K562 (cell line): ENCODE results near the gene TMEM39B. TPM values are rescaled to one million over a fixed set of nuclear protein-coding genes. Genes with fewer than 3 reads are reported as not detected.

ENCODE experiments used
- ARHGAP35 ChIP-seq: fragments of 450-650 bp; IDR thresholded peaks from 2 replicates; pipeline ENCODE4 v1.6.1; 2018; ENCODE audit not compliant: partially characterized antibody
- ATF7 ChIP-seq: fragments of 450-650 bp; IDR thresholded peaks from 2 replicates; pipeline ENCODE4 v1.7.1; 2014; ENCODE audit warnings: mild to moderate bottlenecking, moderate library complexity
- COPS2 ChIP-seq: fragments of 450-650 bp; conservative IDR thresholded peaks from 2 replicates; pipeline ENCODE4 v1.6.1; 2016; ENCODE audit warnings: mild to moderate bottlenecking, moderate library complexity
- FOXK1 ChIP-seq: sonication (generic); formaldehyde crosslinking; IDR thresholded peaks from 2 replicates; pipeline ENCODE4 v1.8.0; 2022; ENCODE audit warnings: missing genetic modification reagents, mild to moderate bottlenecking, borderline replicate concordance
- PHF21A ChIP-seq: fragments of 450-650 bp; IDR thresholded peaks from 2 replicates; pipeline ENCODE4 v1.6.1; 2017; ENCODE audit warnings: low read depth, borderline replicate concordance
- POLR2AphosphoS5 ChIP-seq: IDR thresholded peaks from 2 replicates; pipeline ENCODE4 v1.6.1; 2011; ENCODE audit warnings: mild to moderate bottlenecking, low read depth, low read length, moderate library complexity; ENCODE audit not compliant: control insufficient read depth, insufficient read depth
- RFX1 ChIP-seq: fragments of 450-650 bp; IDR thresholded peaks from 2 replicates; pipeline ENCODE4 v1.6.1; 2016; ENCODE audit warnings: mild to moderate bottlenecking, moderate library complexity
- SMARCC2 ChIP-seq: fragments of 450-650 bp; IDR thresholded peaks from 2 replicates; pipeline ENCODE4 v1.6.1; 2017; ENCODE audit warnings: antibody characterized with exemption, moderate library complexity, mild to moderate bottlenecking, low read depth
- YBX1 ChIP-seq: fragments of 450-650 bp; IDR thresholded peaks from 2 replicates; pipeline ENCODE4 v1.7.1; 2016; ENCODE audit warnings: mild to moderate bottlenecking
- ZMIZ1 ChIP-seq, 2 experiments: fragments of 150-350 bp in 1 of 2; IDR thresholded peaks; 2 replicates each; pipeline ENCODE4 v1.6.1; 2012 to 2016; ENCODE audit warnings: low read depth in 2 of 2, low read length in 2 of 2, mild to moderate bottlenecking in 1 of 2, moderate library complexity in 1 of 2
- ZNF232 ChIP-seq: sonication (generic); formaldehyde crosslinking; IDR thresholded peaks from 2 replicates; pipeline ENCODE4 v1.8.0; 2022; ENCODE audit warnings: mild to moderate bottlenecking, missing genetic modification reagents
- ZNF282 ChIP-seq: sonication (generic); formaldehyde crosslinking; IDR thresholded peaks from 2 replicates; pipeline ENCODE4 v1.8.1; 2023; ENCODE audit warnings: missing genetic modification reagents
- ZNF778 ChIP-seq: fragments of 450-650 bp; formaldehyde crosslinking; IDR thresholded peaks from 2 replicates; pipeline ENCODE4 v1.4.0; 2020; ENCODE audit warnings: mild to moderate bottlenecking, moderate library complexity
- ZNF830 ChIP-seq: fragments of 250-450 bp; sonication (Bioruptor Pico); IDR thresholded peaks from 2 replicates; pipeline ENCODE4 v1.5.0; 2021; ENCODE audit warnings: mild to moderate bottlenecking
- polyA plus RNA-seq, 8 experiments: library from polyadenylated mRNA; depleted of rRNA in 4 of 8; stranded (reverse) in 5 of 8; unstranded in 3 of 8; fragments of >200 nt; fragmentation: Nextera tagmentation in 2 of 8; fragmentation: Illumina TruSeq in 1 of 8; extraction: Ambion mirVana in 2 of 8; extraction: Trizol in 1 of 8; gene quantifications; 2 replicates each; pipeline versions ENCODE4 v1.2.1 to v1.2.3, GENCODE V29; 2011 to 2014; ENCODE audit warnings: inconsistent platforms in 1 of 8, missing spikeins in 1 of 8
- total RNA-seq, 7 experiments: library from RNA; depleted of rRNA in 6 of 7; stranded (reverse); fragments of >200 nt in 6 of 7; fragmentation: Illumina TruSeq in 2 of 7; extraction: Trizol in 2 of 7; gene quantifications; 2 replicates each; pipeline versions ENCODE4 v1.2.1 to v1.2.3, GENCODE V29; 2011 to 2021; ENCODE audit warnings: low replicate concordance in 1 of 7
- TF ChIP-seq, protein P1 (sequence below): fragments of 450-650 bp; IDR thresholded peaks from 2 replicates; pipeline ENCODE4 v1.7.1; 2018; ENCODE audit warnings: mild to moderate bottlenecking, low read depth; ENCODE audit not compliant: partially characterized antibody
- TF ChIP-seq, protein P2 (sequence below): fragments of 450-650 bp; formaldehyde crosslinking; IDR thresholded peaks from 2 replicates; pipeline ENCODE4 v1.4.0; 2020; ENCODE audit warnings: mild to moderate bottlenecking, moderate library complexity
- TF ChIP-seq, protein P3 (sequence below): sonication (generic); formaldehyde crosslinking; IDR thresholded peaks from 2 replicates; pipeline ENCODE4 v1.8.0; 2022; ENCODE audit warnings: missing genetic modification reagents, mild to moderate bottlenecking, borderline replicate concordance

TMEM39B gene
- total and polyA plus RNA-seq, 9 of the 15 experiments (the other 6 are each of a cell fraction or from before 2014, with no cell fraction given) = 0.92 to 28.5 (median 9.7) TPM

DNA sequence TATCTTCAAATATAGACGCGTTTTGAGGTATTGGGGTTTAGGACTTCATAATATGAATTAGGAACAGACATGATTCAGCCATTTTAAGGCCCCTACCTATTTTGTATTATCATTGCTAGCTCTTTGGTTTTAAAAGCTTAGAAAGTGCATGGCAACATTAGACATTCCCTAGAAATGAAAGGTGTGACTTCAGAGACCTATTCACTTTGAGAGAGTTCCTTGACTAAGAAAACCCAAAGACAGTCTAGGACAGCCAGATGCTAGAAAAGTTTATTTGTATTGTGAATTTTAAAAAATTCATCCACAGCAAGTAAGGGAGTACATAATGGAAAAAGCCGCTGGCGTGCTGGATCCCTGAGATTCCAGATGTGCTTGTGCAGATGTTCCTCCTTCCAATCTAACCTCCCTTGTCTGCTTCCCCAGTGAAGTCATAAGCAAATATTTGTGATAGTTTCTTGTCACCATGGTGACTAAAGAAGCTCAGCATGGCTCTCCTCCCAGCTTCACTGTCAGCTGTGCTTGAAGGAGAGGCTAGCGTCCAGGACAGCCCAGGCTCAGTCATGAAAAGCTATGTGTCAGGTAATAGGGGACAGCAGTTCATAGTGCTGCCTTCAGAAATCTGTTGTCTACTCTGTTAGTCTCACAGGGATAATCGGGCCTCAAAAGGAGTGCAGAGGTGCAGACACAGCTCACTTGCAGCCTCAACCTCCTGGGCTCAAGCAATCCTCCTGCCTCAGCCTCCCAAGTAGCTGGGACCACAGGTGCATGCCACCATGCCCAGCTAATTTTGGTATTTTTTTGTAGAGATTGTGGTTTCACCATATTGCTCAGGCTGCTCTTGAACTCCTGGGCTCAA lies 69.9 kb downstream of the TMEM39B start (continued):
- TF ChIP-seq, protein P1, sequence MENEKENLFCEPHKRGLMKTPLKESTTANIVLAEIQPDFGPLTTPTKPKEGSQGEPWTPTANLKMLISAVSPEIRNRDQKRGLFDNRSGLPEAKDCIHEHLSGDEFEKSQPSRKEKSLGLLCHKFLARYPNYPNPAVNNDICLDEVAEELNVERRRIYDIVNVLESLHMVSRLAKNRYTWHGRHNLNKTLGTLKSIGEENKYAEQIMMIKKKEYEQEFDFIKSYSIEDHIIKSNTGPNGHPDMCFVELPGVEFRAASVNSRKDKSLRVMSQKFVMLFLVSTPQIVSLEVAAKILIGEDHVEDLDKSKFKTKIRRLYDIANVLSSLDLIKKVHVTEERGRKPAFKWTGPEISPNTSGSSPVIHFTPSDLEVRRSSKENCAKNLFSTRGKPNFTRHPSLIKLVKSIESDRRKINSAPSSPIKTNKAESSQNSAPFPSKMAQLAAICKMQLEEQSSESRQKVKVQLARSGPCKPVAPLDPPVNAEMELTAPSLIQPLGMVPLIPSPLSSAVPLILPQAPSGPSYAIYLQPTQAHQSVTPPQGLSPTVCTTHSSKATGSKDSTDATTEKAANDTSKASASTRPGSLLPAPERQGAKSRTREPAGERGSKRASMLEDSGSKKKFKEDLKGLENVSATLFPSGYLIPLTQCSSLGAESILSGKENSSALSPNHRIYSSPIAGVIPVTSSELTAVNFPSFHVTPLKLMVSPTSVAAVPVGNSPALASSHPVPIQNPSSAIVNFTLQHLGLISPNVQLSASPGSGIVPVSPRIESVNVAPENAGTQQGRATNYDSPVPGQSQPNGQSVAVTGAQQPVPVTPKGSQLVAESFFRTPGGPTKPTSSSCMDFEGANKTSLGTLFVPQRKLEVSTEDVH = no peak
- TF ChIP-seq, protein P2, sequence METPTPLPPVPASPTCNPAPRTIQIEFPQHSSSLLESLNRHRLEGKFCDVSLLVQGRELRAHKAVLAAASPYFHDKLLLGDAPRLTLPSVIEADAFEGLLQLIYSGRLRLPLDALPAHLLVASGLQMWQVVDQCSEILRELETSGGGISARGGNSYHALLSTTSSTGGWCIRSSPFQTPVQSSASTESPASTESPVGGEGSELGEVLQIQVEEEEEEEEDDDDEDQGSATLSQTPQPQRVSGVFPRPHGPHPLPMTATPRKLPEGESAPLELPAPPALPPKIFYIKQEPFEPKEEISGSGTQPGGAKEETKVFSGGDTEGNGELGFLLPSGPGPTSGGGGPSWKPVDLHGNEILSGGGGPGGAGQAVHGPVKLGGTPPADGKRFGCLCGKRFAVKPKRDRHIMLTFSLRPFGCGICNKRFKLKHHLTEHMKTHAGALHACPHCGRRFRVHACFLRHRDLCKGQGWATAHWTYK (CRISPR knock-in tag) = no peak
- TF ChIP-seq ZNF778 = no peak
- TF ChIP-seq SMARCC2 = no peak
- TF ChIP-seq ZNF282 (CRISPR knock-in tag) = no peak
- TF ChIP-seq YBX1 = no peak
- TF ChIP-seq ARHGAP35 = no peak
- TF ChIP-seq FOXK1 = no peak
- no peak for TF ChIP-seq ZNF830
- no peak for TF ChIP-seq ZNF232 (CRISPR knock-in tag)
- no peak for TF ChIP-seq POLR2AphosphoS5
- TF ChIP-seq, protein P3, sequence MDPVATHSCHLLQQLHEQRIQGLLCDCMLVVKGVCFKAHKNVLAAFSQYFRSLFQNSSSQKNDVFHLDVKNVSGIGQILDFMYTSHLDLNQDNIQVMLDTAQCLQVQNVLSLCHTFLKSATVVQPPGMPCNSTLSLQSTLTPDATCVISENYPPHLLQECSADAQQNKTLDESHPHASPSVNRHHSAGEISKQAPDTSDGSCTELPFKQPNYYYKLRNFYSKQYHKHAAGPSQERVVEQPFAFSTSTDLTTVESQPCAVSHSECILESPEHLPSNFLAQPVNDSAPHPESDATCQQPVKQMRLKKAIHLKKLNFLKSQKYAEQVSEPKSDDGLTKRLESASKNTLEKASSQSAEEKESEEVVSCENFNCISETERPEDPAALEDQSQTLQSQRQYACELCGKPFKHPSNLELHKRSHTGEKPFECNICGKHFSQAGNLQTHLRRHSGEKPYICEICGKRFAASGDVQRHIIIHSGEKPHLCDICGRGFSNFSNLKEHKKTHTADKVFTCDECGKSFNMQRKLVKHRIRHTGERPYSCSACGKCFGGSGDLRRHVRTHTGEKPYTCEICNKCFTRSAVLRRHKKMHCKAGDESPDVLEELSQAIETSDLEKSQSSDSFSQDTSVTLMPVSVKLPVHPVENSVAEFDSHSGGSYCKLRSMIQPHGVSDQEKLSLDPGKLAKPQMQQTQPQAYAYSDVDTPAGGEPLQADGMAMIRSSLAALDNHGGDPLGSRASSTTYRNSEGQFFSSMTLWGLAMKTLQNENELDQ (CRISPR knock-in tag) = no peak
- no peak for TF ChIP-seq ZMIZ1 (IDR thresholded peaks at IDR 0.05; ENCODE audit: low read depth in 2 of 2, low read length in 2 of 2)
- no peak for TF ChIP-seq PHF21A
- TF ChIP-seq COPS2 = no peak
- TF ChIP-seq ATF7 = 0 out of 2 replicates have a peak, but pooled peaks have one; percentile 23
- peak; percentile 89 for TF ChIP-seq RFX1
- TF ChIP-seq, all 486 proteins: peak for 12
